ENCODE results near the gene ZNF157. TPM values are rescaled to one million over a fixed set of nuclear protein-coding genes. Genes with fewer than 3 reads are reported as not detected.

The ZNF157 gene
- 0.12 TPM in 1 of 2 replicates, not detected in the other for total RNA-seq

GRCh38 chrX:47370278-47370677, at the start of gene ZNF157:
TSS of gene ZNF157 (plus strand) at chrX:47370578. CDS start at chrX:47370669, 91 bp downstream.

Other genes starting within 250 kb of the ZNF157 start
- 44.9 and 57.3 TPM in 2 replicates for gene NDUFB11, start 225.9 kb upstream of the ZNF157 start, total RNA-seq
- 21.5 and 27.3 TPM in 2 replicates for gene RBM10, start 225.4 kb upstream of the ZNF157 start, total RNA-seq
- gene UBA1, start 176.7 kb upstream of the ZNF157 start, total RNA-seq: 123 and 127 TPM in 2 replicates
- 56.9 and 75.4 TPM in 2 replicates for gene CDK16, start 151.9 kb upstream of the ZNF157 start, total RNA-seq
- 25.4 and 31.3 TPM in 2 replicates for gene USP11, start 137.6 kb upstream of the ZNF157 start, total RNA-seq
- gene ZNF41, start 112.6 kb downstream of the ZNF157 start, total RNA-seq: 4.7 and 5.3 TPM in 2 replicates
- 27.8 and 29.9 TPM in 2 replicates for gene ARAF, start 190.6 kb downstream of the ZNF157 start, total RNA-seq
- 6,558 and 6,881 TPM in 2 replicates for gene TIMP1, start 211.9 kb downstream of the ZNF157 start, total RNA-seq
- gene SYN1, start 249.3 kb downstream of the ZNF157 start, total RNA-seq: 1.3 and 1.7 TPM in 2 replicates

Measured in cardiac ventricle fibroblast (primary cell).